Hematopoietic multipotent progenitor cell treated with erythropoietin and hydrocortisone succinate and interleukin-3 and kit ligand, for 17 days (in vitro differentiated cells): ENCODE results near the gene IL6.
"Not testable (repeated sequence)": the region's sequence is repeated elsewhere in the genome, so short reads cannot be mapped to it uniquely, and the experiment has no call there.

Experiments used
- DNase-seq: peaks from one replicate; pipeline ENCODE4 v3.0.0-alpha.2; 2015; ENCODE audit warnings: low spot score

IL6 gene

DNA sequence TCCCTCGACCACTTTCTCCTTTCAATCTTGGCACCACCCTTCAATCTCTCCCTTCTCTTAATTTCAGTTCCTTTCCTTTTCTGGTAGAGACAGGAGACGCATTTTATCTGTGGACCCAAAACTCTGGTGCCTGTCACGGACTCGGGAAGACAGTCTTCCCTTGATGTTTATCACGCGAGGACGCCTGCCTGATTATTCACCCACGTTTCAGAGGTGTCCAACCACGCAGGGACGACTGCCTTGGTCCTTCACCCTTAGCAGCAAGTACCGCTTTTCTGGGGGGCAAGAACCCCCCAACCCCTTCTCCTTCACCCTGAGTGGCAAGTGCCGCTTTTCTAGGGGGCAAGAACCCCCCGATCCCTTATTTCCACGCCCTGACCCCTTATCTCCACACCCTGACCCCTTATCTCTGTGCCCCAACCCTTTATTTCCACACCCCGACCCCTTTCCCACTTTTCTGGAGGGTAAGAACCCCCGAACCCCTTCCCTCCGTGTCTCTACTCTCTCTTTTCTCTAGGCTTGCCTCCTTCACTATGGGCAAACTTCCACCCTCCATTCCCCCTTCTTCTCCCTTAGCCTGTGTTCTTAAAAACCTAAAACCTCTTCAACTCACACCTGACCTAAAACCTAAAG, 22.9 kb upstream of the IL6 start:
- not testable (repeated sequence) for DNase-seq

DNA sequence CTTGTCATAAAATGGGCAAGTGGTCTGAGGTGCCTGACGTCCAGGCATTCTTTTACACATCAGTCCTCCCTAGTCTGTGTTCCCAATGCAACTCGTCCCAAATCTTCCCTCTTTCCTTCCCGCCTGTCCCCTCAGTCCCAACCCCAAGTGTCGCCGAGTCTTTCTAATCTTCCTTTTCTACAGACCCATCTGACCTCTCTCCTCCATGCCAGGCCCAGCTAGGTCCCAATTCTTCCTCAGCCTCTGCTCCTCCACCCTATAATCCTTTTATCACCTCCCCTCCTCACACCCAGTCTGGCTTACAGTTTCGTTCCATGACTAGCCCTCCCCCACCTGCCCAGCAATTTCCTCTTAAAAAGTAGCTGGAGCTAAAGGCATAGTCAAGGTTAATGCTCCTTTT, 22.3 kb upstream of the IL6 start:
- not testable (repeated sequence) for DNase-seq

DNA sequence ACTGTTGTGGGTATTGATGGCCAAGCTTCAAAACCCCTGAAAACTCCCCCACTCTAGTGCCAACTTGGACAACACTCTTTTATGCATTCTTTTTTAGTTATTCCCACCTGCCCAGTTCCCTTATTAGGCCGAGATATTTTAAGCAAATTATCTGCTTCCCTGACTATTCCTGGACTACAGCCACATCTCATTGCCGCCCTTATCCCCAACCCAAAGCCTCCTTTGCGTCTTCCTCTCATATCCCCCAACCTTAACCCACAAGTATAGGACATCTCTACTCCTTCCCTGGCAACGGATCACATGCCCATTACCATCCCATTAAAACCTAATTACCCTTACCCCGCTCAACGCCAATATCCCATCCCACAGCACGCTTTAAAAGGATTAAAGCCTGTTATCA, 21.1 kb upstream of the IL6 start:
- not testable (repeated sequence) for DNase-seq

DNA sequence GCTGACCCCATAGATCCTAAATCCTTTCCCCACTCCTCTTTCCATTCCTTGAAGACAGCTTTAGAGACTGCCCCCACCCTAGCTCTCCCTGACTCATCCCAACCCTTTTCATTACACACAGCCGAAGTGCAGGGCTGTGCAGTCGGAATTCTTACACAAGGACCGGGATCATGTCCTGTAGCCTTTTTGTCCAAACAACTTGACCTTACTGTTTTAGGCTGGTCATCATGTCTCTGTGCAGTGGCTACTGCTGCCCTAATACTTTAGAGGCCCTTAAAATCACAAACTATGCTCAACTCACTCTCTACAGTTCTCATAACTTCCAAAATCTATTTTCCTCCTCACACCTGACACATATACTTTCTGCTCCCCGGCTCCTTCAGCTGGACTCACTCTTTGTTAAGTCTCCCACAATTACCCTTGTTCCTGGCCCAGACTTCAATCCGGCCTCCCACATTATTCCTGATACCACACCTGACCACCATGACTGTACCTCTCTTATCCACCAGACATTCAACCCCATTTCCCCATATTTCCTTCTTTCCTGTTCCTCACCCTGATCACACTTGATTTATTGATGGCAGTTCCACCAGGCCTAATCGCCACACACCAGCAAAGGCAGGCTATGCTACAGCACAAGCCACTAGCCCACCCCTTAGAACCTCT, 19.8 kb upstream of the IL6 start:
- not testable (repeated sequence) for DNase-seq

DNA sequence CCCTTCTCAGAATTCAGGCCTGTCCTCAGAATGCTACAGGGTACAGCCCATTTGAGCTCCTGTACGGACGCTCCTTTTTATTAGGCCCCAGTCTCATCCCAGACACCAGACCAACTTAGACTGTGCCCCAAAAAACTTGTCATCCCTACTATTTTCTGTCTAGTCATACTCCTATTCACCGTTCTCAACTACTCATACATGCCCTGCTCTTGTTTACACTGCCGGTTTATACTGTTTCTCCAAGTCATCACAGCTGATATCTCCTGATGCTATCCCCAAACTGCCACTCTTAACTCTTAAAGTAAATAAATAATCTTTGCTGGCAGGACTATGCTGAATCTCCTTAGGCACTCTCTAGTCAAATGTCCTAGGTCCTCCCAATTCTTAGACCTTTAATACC, 18.8 kb upstream of the IL6 start:
- not testable (repeated sequence) for DNase-seq

- DNase-seq: not testable (repeated sequence)
Observed at GRCh38 chr7:22708677-22709061, 18.3 kb upstream of the IL6 start.

DNA sequence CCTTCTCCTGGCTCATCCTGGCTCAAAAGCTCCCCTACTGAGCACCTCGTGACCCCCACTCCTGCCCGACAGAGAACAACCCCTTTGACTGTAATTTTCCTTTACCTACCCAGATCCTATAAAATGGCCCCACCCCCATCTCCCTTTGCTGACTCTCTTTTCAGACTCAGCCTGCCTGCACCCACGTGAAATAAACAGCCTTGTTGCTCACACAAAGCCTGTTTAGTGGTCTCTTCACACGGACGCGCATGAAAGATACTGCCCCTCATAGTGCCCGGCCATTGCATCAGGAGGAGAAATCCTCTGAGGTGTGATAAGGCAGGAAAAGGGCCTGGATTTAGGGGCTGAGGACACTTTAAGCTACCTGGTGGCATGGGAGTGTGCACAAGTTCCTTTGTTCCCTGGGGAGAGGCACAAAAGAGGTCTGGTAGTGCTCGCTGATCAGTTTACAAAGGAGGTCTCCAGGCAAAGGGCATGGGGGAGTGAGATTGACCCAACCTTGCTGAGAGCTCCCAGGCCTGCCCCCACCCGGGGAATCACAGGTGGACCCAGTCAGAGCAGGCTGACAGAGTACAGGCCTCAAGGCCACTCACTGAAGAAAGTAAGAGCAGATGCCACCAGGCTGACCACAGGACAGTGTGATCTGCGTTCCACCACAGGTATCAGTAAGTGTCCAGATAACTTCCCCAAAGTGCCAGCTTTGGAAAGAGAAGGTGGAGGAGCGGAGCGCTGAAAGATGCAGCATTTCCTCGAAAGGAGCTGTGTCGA, 17.8 kb upstream of the IL6 start:
- DNase-seq: not testable (repeated sequence)

DNA sequence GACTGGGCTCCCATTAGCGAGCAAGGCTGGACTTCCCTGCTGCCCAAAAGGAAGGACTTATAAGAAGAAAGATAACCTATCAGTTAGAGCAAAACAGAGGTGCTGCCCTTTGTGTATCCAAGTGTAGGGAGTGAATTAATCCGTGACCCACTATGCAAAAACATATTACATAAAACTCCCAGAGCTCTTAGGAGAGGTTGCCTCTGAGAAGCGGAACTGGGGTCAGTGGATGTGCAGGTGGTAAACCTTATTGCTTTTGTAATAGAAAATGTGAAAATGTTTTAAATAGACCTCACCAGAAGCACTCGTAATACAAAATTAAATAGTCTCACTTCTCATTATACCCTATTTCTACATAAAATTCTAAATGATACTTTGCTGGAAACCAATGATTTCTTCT, 17.1 kb upstream of the IL6 start:
- no peak for DNase-seq

- no peak for DNase-seq
Observed at GRCh38 chr7:22712999-22713398, 14.0 kb upstream of the IL6 start.

DNA sequence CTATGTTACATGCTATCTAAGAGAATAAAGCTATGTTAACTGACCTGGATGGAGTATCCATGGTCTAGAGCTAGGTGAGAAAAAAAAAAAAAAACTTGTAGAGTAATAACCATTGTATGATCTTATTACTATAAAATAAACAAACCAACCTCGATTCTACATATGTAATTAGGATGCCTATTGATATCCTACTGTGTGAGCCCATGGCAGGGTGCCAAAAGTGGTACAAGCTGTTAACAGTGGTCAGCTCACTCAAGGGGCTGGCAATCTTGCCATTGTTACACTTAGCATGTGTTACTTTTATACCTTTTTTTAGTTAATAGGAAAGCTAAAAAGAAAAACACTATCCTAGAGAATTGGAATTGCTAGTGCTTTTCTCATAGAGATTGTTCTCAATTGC, 13.5 kb upstream of the IL6 start:
- DNase-seq: no peak

GRCh38 chr7:22715969-22716368, 11.0 kb upstream of the IL6 start:
- no peak for DNase-seq

DNA sequence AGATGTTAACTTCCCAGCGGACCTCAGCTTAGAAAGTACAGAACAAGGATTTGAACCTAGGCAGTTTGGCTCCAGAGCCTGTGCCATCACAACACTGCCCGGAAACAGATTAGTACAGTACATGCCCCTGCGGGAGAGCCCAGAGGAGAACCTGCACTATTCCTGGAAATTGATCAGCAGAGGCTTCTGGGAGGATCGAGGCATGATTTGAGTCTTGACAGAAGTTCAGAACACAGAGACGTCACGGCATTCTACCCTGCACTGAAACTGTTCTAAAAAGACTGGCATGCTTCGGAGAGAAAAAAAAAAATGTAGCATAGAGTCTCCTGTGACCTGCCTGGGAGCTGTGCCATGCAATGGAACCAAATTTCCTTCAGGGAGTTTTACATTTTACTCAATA, 9.2 kb upstream of the IL6 start:
- no peak for DNase-seq

DNA sequence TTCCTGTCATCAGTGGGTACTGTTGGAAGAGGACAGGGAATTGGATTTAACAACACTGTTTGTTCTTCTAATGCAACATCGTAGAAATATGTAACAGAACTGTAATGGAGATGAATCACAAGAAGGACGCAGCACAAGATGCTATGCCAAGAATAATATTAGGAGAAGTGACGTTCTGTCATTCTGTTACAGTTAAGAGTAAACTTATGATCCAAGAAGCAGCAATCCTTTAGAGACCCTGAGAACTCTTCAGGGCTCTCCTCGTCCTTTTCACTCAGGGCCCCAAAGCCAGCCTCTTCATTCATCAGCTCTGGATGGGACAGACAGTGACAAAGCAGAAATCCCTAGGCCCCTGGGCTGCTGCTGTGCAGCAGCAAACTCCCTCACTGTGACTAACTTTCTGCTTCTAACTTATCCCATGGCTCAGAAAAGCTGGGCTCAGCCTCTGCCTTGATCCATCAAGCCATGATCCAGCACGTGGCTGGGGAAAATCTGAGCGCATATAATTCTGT, 8.7 kb upstream of the IL6 start:
- DNase-seq: no peak

DNA sequence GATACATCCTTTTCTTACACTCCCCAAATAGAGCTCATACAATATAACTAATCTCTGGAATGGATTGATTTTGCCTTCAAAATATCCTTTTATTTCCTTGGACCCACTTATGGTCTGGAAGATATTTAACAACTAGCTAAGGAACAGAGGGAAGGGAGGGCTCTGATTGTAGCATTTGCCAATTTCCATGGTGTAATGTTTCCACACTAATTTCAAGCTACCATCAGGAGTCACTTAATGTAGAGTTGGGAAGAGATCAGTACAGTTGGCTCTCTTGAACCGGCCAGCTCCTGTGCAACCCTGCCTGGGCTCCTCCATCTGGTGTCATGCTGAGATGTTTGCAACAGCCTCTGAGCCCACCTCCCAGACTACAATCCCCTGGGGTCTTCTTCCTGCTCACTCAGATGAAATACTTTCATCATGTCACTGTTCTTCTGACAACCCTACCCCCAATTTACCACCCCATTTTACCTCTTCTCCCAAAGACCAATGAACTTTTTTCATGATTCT, 8.0 kb upstream of the IL6 start:
- DNase-seq: no peak

- DNase-seq: no peak
Observed at GRCh38 chr7:22720791-22721786, 5.9 kb upstream of the IL6 start.

DNA sequence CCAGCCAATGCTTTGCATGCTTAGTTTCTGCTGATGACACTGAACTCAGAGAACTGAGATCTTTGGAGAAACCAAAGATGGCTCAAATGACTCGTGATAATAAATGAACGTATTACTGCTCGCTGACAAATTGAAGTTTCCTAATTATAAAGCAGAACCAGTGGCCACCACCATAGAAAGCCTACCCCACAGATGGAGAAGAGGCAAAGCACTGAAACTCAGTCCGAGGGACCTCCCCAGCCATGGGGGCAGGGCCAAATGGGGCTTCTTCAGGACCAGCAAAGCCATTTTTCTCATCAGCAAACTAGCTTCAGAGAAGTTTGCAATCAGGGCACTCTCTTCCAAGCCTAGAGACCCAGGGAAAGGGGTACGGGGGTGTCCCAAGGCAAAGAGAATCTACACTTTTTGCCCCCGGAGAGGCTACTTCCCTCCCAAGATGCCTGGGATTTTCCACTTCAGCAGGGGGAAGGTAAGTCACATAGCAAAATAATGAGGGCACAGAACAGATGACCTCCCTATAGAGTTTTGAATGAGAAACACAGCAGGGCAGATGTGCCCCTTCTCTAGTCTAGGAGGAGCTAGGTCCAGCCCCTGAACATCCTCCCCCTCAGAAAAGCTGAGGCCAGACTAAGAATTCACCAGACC, 4.3 kb upstream of the IL6 start:
- DNase-seq: no peak

GRCh38 chr7:22723181-22723601, 3.8 kb upstream of the IL6 start:
- no peak for DNase-seq

- no peak for DNase-seq
Observed at GRCh38 chr7:22723637-22724036, 3.4 kb upstream of the IL6 start.

- DNase-seq: no peak
Observed at GRCh38 chr7:22724861-22725260, 2.1 kb upstream of the IL6 start.

GRCh38 chr7:22725585-22725984, 1.4 kb upstream of the IL6 start:
- no peak for DNase-seq

DNA sequence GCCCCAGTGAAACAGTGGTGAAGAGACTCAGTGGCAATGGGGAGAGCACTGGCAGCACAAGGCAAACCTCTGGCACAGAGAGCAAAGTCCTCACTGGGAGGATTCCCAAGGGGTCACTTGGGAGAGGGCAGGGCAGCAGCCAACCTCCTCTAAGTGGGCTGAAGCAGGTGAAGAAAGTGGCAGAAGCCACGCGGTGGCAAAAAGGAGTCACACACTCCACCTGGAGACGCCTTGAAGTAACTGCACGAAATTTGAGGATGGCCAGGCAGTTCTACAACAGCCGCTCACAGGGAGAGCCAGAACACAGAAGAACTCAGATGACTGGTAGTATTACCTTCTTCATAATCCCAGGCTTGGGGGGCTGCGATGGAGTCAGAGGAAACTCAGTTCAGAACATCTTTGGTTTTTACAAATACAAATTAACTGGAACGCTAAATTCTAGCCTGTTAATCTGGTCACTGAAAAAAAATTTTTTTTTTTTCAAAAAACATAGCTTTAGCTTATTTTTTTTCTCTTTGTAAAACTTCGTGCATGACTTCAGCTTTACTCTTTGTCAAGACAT, 574 bp upstream of the IL6 start:
- no peak for DNase-seq
